RWPE2 (cell line): ENCODE data around the gene EDAR.

Source experiments
- ATAC-seq: fragments of 200-7000 bp; cut with Tn5 transposase; 3 replicates; pipeline ENCODE4 v1.9.1; 2021; ENCODE audit warnings: low read depth
- DNase-seq: peaks from one replicate; pipeline ENCODE4 v3.0.0-alpha.2; 2020; ENCODE audit warnings: low spot score
- H3K27ac ChIP-seq: fragments of 450-650 bp; 2 replicates; pipeline ENCODE4 v1.5.1; 2017; ENCODE audit warnings: mild to moderate bottlenecking; ENCODE audit not compliant: poor library complexity, severe bottlenecking
- H3K27me3 ChIP-seq: fragments of 250-450 bp; sonication (Bioruptor Pico); 2 replicates; pipeline ENCODE4 v1.5.1; 2021; ENCODE audit warnings: mild to moderate bottlenecking, moderate library complexity; ENCODE audit not compliant: insufficient read depth, poor library complexity, severe bottlenecking
- H3K36me3 ChIP-seq: fragments of 250-450 bp; sonication (Bioruptor Pico); 2 replicates; pipeline ENCODE4 v1.5.1; 2020; ENCODE audit warnings: low read depth, mild to moderate bottlenecking, moderate library complexity
- H3K4me1 ChIP-seq: fragments of 250-450 bp; sonication (Bioruptor Pico); 2 replicates; pipeline ENCODE4 v1.5.1; 2021; ENCODE audit warnings: mild to moderate bottlenecking, moderate library complexity; ENCODE audit not compliant: insufficient read depth, poor library complexity, severe bottlenecking
- H3K4me3 ChIP-seq: fragments of 250-450 bp; sonication (Bioruptor Pico); 2 replicates; pipeline ENCODE4 v1.5.1; 2021; ENCODE audit warnings: mild to moderate bottlenecking, moderate library complexity; ENCODE audit not compliant: severe bottlenecking
- H3K9me3 ChIP-seq: fragments of 250-450 bp; sonication (Bioruptor Pico); 2 replicates; pipeline ENCODE4 v1.5.1; 2021; ENCODE audit warnings: mild to moderate bottlenecking, moderate library complexity; ENCODE audit not compliant: severe bottlenecking
- CTCF ChIP-seq: fragments of 450-650 bp; IDR thresholded peaks from one replicate; pipeline ENCODE4 v1.5.1; 2017; ENCODE audit warnings: mild to moderate bottlenecking, moderate library complexity; ENCODE audit not compliant: poor library complexity, severe bottlenecking

EDAR gene

GRCh38 chr2:108904680-108905079 is 84.3 kb downstream of the EDAR start:
- ATAC-seq (no peak), DNase-seq (no peak)
- Histone ChIP-seq H3K4me3 (no peak overlapping the region), H3K4me1 (no peaks in the 10 kb centered on the region), H3K27ac (no peak overlapping the region), H3K9me3 (no peaks in the 10 kb centered on the region), H3K36me3 (no peaks in the 10 kb centered on the region), H3K27me3 (no peaks in the 10 kb centered on the region)
- TF ChIP-seq CTCF = no peak

GRCh38 chr2:108898315-108899082 is 90.5 kb downstream of the EDAR start:
- DNase-seq = no peak
- Histone ChIP-seq H3K27me3 (no peaks in the 10 kb centered on the region), H3K4me1 (no peaks in the 10 kb centered on the region), H3K9me3 (no peaks in the 10 kb centered on the region), H3K27ac (no peak overlapping the region), H3K4me3 (no peak overlapping the region), H3K36me3 (no peaks in the 10 kb centered on the region)
- ATAC-seq = no peak
- TF ChIP-seq CTCF = no peak

GRCh38 chr2:108896741-108897140 is 92.3 kb downstream of the EDAR start:
- H3K9me3 ChIP-seq = no peaks in the 10 kb centered on the region
- no peaks in the 10 kb centered on the region for H3K36me3 ChIP-seq
- H3K27me3 ChIP-seq = no peaks in the 10 kb centered on the region
- H3K4me3 ChIP-seq = no peak overlapping the region
- H3K27ac ChIP-seq = no peak overlapping the region
- DNase-seq (no peak), ATAC-seq (no peak)
- no peak for TF ChIP-seq CTCF
- H3K4me1 ChIP-seq = no peaks in the 10 kb centered on the region

GRCh38 chr2:108895188-108895587 is 93.8 kb downstream of the EDAR start:
- DNase-seq (no peak), ATAC-seq (no peak)
- no peak for TF ChIP-seq CTCF
- Histone ChIP-seq H3K4me1 (no peaks in the 10 kb centered on the region), H3K9me3 (no peaks in the 10 kb centered on the region), H3K27me3 (no peaks in the 10 kb centered on the region), H3K27ac (no peak overlapping the region), H3K4me3 (no peak overlapping the region), H3K36me3 (no peaks in the 10 kb centered on the region)

- Histone ChIP-seq H3K27me3 (no peaks in the 10 kb centered on the region), H3K4me3 (no peak overlapping the region), H3K27ac (no peak overlapping the region), H3K4me1 (no peaks in the 10 kb centered on the region), H3K9me3 (peaks cover under 1% of the 10 kb centered on the region), H3K36me3 (no peaks in the 10 kb centered on the region)
- TF ChIP-seq CTCF = no peak
- ATAC-seq (no peak), DNase-seq (no peak)
These were observed 94.3 kb downstream of the EDAR start for GRCh38 chr2:108894766-108895165.
